ENCODE results near the gene PPP1R15B. TPM values are rescaled to one million over a fixed set of nuclear protein-coding genes. Genes with fewer than 3 reads are reported as not detected.

The PPP1R15B gene
- total RNA-seq, 2 donors from 2014 or later: 44.8 to 79.2 TPM

DNA sequence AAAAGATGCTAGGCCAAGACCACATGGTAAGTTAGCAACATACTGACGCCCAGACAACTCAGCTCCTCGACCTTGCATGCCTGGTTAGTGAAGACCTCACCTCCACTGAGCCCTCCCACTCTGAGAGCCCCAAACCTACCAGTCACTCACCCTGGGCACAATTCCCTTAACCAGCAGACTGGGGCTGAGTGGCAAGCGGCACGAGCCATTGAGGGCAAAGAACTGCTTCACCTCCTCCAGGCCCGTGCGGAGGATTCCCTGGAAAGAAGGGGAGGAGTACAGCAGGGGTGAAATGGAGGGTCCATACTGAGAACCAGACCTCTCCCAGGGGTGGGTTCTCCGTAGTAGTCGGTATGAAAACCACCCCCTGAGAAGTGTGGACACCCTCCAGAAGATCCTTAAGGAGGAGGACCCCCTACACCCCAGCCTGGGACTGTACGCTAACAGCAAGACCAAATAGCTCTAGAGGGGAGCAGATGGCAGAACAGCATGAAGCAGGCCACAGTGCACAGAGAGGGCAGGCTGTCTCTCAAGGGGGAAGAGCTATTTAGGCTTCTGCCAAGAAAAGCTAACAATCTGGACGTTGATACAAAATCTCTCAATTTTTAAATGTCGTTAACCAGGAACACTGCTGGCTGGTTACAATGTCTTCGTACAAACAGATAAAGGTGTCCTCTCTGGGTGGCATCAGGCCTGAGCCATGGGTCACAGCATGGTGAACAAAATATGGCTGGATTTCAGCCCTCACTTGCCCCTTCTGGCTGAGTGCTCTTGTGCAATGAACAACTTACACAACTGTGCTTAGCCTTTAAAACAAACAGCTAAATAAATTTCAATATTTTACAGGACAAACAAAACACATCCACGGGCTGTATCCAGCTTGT lies 31.0 kb upstream of the PPP1R15B start:
- H3K9me3 ChIP-seq (ENCODE audit: control insufficient read depth, low read length): no peaks in the 10 kb centered on the region
- H3K27ac Mint-ChIP-seq: no peak overlapping the region
- H3K27me3 Mint-ChIP-seq (ENCODE audit: insufficient read depth): peaks cover 39% of the 10 kb centered on the region
- peaks cover 50% of the 10 kb centered on the region for H3K36me3 Mint-ChIP-seq (ENCODE audit: low read depth)
- H3K27me3 ChIP-seq (ENCODE audit: control insufficient read depth, insufficient read depth, low read length, poor library complexity, severe bottlenecking): peaks cover 56% of the 10 kb centered on the region
- DNase-seq: no peak
- no peaks in the 10 kb centered on the region for H3K4me1 ChIP-seq (ENCODE audit: control insufficient read depth, insufficient read depth, low read length)
- no peaks in the 10 kb centered on the region for H3K9me3 Mint-ChIP-seq
- peaks cover 48% of the 10 kb centered on the region for H3K36me3 ChIP-seq (ENCODE audit: control insufficient read depth, insufficient read depth, low read length)
- no peak overlapping the region for H3K9ac ChIP-seq (ENCODE audit: extremely low read depth, low read length, poor library complexity, severe bottlenecking)
- no peak overlapping the region for H3K4me3 Mint-ChIP-seq
- H3K4me1 Mint-ChIP-seq: peaks cover 19% of the 10 kb centered on the region
- no peak overlapping the region for H3K4me3 ChIP-seq (ENCODE audit: low read length)
- WGBS, 2 experiments (ENCODE audit: insufficient coverage in 1 of 2, insufficient read length in 1 of 2): 92 to 93% methylated on average over 9 to 13 of the region's 13 CpGs
- no peak overlapping the region for H3K27ac ChIP-seq (ENCODE audit: low read depth, low read length)
- TF ChIP-seq, protein P1, sequence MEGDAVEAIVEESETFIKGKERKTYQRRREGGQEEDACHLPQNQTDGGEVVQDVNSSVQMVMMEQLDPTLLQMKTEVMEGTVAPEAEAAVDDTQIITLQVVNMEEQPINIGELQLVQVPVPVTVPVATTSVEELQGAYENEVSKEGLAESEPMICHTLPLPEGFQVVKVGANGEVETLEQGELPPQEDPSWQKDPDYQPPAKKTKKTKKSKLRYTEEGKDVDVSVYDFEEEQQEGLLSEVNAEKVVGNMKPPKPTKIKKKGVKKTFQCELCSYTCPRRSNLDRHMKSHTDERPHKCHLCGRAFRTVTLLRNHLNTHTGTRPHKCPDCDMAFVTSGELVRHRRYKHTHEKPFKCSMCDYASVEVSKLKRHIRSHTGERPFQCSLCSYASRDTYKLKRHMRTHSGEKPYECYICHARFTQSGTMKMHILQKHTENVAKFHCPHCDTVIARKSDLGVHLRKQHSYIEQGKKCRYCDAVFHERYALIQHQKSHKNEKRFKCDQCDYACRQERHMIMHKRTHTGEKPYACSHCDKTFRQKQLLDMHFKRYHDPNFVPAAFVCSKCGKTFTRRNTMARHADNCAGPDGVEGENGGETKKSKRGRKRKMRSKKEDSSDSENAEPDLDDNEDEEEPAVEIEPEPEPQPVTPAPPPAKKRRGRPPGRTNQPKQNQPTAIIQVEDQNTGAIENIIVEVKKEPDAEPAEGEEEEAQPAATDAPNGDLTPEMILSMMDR (conservative IDR thresholded peaks at IDR 0.05): no peak

DNA sequence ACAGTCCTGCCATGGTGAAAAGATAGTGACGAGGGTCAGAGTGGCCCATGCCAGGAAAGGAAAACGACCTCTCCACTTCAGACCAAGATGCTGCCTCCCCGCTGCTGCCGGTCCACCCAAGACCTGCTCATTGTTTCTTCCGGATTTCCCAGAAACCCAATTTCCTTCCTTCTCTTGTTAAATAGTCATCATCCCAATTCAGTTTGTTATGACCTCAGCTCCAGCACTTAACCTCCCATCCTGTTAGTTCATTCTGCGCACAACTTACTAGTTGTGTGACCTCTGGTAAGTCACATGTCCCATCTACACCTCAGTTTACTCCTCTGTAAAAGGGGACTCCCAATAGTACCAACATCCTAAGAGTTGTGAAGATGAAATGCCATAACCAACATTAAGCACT lies 29.9 kb upstream of the PPP1R15B start:
- Histone ChIP-seq H3K4me3 (ENCODE audit: low read length) (no peak overlapping the region), H3K36me3 (ENCODE audit: control insufficient read depth, insufficient read depth, low read length) (peaks cover 48% of the 10 kb centered on the region), H3K27ac (ENCODE audit: low read depth, low read length) (no peak overlapping the region), H3K9ac (ENCODE audit: extremely low read depth, low read length, poor library complexity, severe bottlenecking) (no peak overlapping the region), H3K4me1 (ENCODE audit: control insufficient read depth, insufficient read depth, low read length) (no peaks in the 10 kb centered on the region), H3K9me3 (ENCODE audit: control insufficient read depth, low read length) (no peaks in the 10 kb centered on the region), H3K27me3 (ENCODE audit: control insufficient read depth, insufficient read depth, low read length, poor library complexity, severe bottlenecking) (peaks cover 56% of the 10 kb centered on the region)
- H3K27me3 Mint-ChIP-seq (ENCODE audit: insufficient read depth): peaks cover 46% of the 10 kb centered on the region
- H3K4me3 Mint-ChIP-seq: no peak overlapping the region
- H3K36me3 Mint-ChIP-seq (ENCODE audit: low read depth): peaks cover 48% of the 10 kb centered on the region
- no peak for DNase-seq
- no peak overlapping the region for H3K27ac Mint-ChIP-seq
- H3K9me3 Mint-ChIP-seq: no peaks in the 10 kb centered on the region
- WGBS, 2 experiments (ENCODE audit: insufficient coverage in 1 of 2, insufficient read length in 1 of 2): 84 to 96% methylated on average over 6 of the region's 6 CpGs
- TF ChIP-seq, protein P1 (conservative IDR thresholded peaks at IDR 0.05): no peak
- H3K4me1 Mint-ChIP-seq: peaks cover 19% of the 10 kb centered on the region

DNA sequence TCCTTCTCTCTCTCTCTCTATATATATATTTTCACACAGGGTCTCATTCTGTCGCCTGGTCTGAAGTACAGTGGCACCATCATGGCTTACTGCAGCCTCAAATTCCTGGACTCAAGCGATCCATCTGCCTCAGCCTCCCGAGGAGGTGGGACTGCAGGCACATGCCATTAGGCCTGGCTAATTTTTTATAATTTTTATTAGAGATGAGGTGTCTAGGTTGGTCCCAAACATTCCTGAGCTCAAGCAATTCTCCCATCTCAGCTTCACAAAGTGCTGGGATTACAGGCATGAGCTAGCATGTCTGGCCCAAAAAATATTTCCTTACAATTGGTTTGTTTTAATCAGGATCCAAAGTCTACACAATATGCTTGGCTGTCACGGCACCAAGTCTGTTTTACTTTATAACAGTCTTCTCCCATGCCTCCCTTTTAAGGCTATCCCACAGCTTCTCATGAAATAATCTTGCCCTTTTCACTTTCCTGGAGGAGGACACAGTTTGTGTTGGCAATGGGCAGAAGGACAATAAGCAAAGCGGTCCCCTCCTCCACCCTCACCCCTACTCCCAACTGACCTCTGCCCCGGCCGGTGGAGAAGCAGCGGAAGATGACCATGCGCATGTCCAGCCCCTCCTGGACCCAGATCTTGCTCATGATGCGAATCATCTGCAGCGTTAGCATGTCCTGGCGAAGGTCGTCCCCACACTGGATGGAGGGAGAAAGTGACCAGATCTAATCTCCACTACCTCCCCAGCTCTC lies 28.2 kb upstream of the PPP1R15B start:
- Mint-ChIP-seq H3K36me3 (ENCODE audit: low read depth) (peaks cover 50% of the 10 kb centered on the region), H3K9me3 (no peaks in the 10 kb centered on the region), H3K4me1 (peaks cover 17% of the 10 kb centered on the region), H3K27me3 (ENCODE audit: insufficient read depth) (peaks cover 62% of the 10 kb centered on the region), H3K27ac (no peak overlapping the region), H3K4me3 (no peak overlapping the region)
- Histone ChIP-seq H3K9ac (ENCODE audit: extremely low read depth, low read length, poor library complexity, severe bottlenecking) (no peak overlapping the region), H3K27me3 (ENCODE audit: control insufficient read depth, insufficient read depth, low read length, poor library complexity, severe bottlenecking) (peaks cover 70% of the 10 kb centered on the region), H3K27ac (ENCODE audit: low read depth, low read length) (no peak overlapping the region), H3K9me3 (ENCODE audit: control insufficient read depth, low read length) (no peaks in the 10 kb centered on the region), H3K4me1 (ENCODE audit: control insufficient read depth, insufficient read depth, low read length) (no peaks in the 10 kb centered on the region), H3K4me3 (ENCODE audit: low read length) (no peak overlapping the region), H3K36me3 (ENCODE audit: control insufficient read depth, insufficient read depth, low read length) (peaks cover 37% of the 10 kb centered on the region)
- TF ChIP-seq, protein P1 (conservative IDR thresholded peaks at IDR 0.05): no peak
- DNase-seq: no peak
- 86% methylated on average over 13 of the region's 13 CpGs; no CpG with 5 or more reads in 1 of the 2 experiments for WGBS, 2 experiments (ENCODE audit: insufficient coverage in 1 of 2, insufficient read length in 1 of 2)
